Measurements from ENCODE around the gene CSPG4.

DNA sequence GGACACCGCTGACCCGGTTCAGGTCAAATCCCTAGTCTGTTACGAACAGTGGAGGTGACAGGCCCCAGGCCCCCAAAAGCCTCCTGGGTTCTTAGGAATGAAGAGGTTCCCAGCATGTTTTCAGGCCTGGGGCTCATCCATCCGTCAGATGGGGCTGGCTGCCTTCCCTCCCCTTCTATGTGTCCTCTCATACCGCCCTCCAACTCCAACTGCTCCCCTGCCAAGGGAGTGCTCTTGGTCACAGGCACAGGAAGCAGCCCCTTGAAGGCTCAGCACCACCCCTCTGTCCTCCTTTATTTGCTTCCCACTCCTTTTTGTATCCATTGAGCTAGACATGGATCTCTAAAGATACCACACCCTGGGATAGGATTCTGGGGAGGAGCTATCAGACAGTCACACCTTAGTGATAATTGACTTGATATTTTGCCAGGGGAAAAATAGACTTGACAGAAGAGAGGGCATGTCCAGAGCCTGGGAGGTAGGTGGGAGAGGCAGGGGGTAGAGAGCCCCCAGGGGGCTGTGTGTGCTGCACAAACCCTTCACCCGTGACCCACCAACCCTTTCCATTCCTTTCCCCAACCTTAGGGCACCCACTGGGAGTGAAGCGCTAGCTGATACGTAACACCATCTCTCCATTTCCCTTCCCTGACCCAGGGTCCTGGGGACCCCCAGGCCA lies 10.7 kb upstream of the CSPG4 start:
- TF ChIP-seq, protein P1, sequence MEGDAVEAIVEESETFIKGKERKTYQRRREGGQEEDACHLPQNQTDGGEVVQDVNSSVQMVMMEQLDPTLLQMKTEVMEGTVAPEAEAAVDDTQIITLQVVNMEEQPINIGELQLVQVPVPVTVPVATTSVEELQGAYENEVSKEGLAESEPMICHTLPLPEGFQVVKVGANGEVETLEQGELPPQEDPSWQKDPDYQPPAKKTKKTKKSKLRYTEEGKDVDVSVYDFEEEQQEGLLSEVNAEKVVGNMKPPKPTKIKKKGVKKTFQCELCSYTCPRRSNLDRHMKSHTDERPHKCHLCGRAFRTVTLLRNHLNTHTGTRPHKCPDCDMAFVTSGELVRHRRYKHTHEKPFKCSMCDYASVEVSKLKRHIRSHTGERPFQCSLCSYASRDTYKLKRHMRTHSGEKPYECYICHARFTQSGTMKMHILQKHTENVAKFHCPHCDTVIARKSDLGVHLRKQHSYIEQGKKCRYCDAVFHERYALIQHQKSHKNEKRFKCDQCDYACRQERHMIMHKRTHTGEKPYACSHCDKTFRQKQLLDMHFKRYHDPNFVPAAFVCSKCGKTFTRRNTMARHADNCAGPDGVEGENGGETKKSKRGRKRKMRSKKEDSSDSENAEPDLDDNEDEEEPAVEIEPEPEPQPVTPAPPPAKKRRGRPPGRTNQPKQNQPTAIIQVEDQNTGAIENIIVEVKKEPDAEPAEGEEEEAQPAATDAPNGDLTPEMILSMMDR (conservative IDR thresholded peaks at IDR 0.05 in 1 of 2, IDR thresholded peaks at IDR 0.05 in 1 of 2; ENCODE audit: extremely low read depth in 1 of 2, insufficient read depth in 1 of 2, low read depth in 1 of 2, low read length in 2 of 2) = no peak
- TF ChIP-seq EZH2 (IDR thresholded peaks at IDR 0.05; ENCODE audit: borderline replicate concordance, low read length) = no peak

Data from mammary epithelial cell (primary cell).